Type B pancreatic cell (in vitro differentiated cells): Measurements from ENCODE around the gene INHBB. TPM values are rescaled to one million over a fixed set of nuclear protein-coding genes. Genes with fewer than 3 reads are reported as not detected.

Experiments used
- DNase-seq: peaks from one replicate; pipeline ENCODE4 v3.0.0; 2021; ENCODE audit warnings: mixed read lengths; ENCODE audit not compliant: unreplicated experiment; ENCODE audit errors: extremely low spot score
- H3K27ac Mint-ChIP-seq: 2 replicates; pipeline ENCODE4 v1.8.0; 2021; ENCODE audit warnings: mild to moderate bottlenecking, mixed read lengths
- H3K27me3 Mint-ChIP-seq: 2 replicates; pipeline ENCODE4 v1.8.0; 2021; ENCODE audit warnings: mixed read lengths
- H3K36me3 Mint-ChIP-seq: 2 replicates; pipeline ENCODE4 v1.8.0; 2021; ENCODE audit warnings: mixed read lengths
- H3K4me1 Mint-ChIP-seq: one replicate; pipeline ENCODE4 v1.8.0; 2021; ENCODE audit warnings: mixed read lengths; ENCODE audit not compliant: unreplicated experiment
- H3K4me3 Mint-ChIP-seq: 2 replicates; pipeline ENCODE4 v1.8.0; 2021; ENCODE audit warnings: mild to moderate bottlenecking, mixed read lengths
- H3K9me3 Mint-ChIP-seq: 2 replicates; pipeline ENCODE4 v1.8.0; 2021; ENCODE audit warnings: mixed read lengths
- total RNA-seq: library from RNA; stranded (reverse); gene quantifications from 2 replicates; pipeline ENCODE4 v1.2.1, GENCODE V29; 2021; ENCODE audit warnings: low replicate concordance
- TF ChIP-seq, protein P1 (sequence below): fragments of 200-600 bp; sonication (generic); conservative IDR thresholded peaks from 2 replicates; pipeline ENCODE4 v1.5.0; 2021; ENCODE audit warnings: antibody characterized with exemption, mild to moderate bottlenecking

The INHBB gene
- total RNA-seq, 1 donor from 2014 or later, result 7.5 TPM

DNA sequence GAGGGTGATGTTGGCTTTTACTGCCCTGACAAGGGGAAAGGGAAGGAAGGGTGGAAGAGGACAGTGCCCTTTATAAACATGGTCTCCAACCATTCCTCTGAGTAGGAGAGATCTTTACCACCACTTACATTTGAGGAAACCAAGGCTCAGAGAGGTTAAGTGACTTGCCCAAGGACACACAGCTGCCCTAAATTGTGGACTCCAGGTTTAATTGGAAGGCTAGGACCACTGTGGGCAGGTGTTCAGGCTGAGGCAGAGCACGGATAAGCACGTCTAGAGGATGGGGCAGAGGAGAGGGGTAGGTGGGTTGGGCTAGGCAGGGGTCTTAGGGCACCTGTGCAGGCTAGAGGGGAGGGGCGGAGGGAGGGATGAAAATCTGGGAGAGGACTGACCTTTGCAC lies 32.7 kb downstream of the INHBB start:
- peaks cover 4% of the 10 kb centered on the region for H3K4me1 Mint-ChIP-seq
- H3K27me3 Mint-ChIP-seq, result peaks cover 13% of the 10 kb centered on the region
- no peak overlapping the region for H3K4me3 Mint-ChIP-seq
- H3K9me3 Mint-ChIP-seq, result no peaks in the 10 kb centered on the region
- no peaks in the 10 kb centered on the region for H3K36me3 Mint-ChIP-seq
- DNase-seq, result no peak
- TF ChIP-seq, protein P1, sequence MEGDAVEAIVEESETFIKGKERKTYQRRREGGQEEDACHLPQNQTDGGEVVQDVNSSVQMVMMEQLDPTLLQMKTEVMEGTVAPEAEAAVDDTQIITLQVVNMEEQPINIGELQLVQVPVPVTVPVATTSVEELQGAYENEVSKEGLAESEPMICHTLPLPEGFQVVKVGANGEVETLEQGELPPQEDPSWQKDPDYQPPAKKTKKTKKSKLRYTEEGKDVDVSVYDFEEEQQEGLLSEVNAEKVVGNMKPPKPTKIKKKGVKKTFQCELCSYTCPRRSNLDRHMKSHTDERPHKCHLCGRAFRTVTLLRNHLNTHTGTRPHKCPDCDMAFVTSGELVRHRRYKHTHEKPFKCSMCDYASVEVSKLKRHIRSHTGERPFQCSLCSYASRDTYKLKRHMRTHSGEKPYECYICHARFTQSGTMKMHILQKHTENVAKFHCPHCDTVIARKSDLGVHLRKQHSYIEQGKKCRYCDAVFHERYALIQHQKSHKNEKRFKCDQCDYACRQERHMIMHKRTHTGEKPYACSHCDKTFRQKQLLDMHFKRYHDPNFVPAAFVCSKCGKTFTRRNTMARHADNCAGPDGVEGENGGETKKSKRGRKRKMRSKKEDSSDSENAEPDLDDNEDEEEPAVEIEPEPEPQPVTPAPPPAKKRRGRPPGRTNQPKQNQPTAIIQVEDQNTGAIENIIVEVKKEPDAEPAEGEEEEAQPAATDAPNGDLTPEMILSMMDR, result no peak
- no peak overlapping the region for H3K27ac Mint-ChIP-seq

DNA sequence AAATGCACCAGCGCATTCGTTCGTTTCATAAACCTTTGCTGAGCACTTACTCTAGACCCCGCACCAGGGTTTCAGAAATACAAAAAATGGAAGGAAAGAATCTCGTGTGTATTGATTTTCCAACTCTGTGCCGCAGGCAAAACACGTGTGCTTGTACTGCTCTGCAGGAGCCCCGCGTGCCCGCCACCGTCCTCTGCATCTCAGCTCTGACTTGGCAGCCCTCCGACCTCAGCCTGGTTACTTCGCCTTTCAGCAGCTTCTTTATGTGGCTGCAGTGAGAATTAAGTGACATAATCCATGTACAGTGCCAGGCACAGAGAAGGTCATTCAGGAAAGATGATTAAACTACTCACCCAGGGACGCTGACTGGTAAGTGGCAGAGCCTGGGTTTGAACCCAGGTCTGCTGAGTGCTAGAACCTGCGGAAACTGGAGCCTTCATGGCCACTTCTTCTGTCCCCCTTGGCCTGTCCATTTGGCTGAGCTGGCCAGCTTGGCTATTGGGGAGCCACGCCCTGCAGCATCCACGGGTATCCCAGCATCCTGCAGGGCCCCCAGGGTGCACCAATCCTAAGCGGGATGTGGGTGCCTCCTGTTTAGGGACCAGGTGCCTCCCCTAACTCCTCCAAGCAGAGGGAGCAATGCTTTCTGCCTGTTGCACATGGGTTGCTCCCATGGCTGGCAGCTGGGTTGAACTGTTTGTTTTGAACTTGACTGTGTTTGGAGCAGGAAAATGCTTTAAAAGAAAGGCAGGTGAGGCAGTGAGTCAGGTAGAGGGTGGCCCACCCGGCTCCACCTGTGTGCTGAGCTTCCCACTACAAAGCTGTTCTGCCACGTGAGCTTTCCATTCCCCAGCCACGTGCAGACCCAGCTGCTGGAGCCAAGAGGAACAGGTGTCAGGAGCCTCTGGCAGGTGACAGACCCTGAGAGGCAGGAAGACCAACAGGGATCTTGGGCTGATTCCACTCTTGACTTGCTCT lies 34.3 kb downstream of the INHBB start:
- no peak for DNase-seq
- Mint-ChIP-seq H3K27me3 (peaks cover 10% of the 10 kb centered on the region), H3K27ac (no peak overlapping the region), H3K36me3 (no peaks in the 10 kb centered on the region), H3K4me1 (peaks cover 4% of the 10 kb centered on the region), H3K9me3 (no peaks in the 10 kb centered on the region), H3K4me3 (no peak overlapping the region)
- TF ChIP-seq, protein P1, result no peak

DNA sequence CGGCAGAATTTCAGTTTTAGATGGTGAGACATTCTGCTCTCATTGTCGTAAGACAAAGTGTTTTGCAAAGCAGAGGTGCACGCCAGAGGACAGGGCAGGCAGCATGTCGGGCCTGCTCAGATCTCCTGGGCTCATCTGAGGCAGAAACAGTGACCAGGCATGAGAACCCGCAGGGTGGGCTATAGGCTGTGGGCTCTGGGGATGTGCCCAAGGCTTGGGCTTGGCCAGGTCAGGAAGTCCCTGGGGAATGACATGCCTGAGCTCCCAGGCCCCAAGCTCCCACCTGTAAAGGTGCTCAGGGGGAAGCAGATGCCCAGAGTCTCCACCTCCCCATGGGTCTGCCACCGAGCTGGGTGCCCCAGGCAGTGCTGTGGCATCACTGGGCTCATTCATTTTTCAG lies 35.3 kb downstream of the INHBB start:
- Mint-ChIP-seq H3K36me3 (no peaks in the 10 kb centered on the region), H3K27ac (no peak overlapping the region), H3K9me3 (no peaks in the 10 kb centered on the region), H3K27me3 (peaks cover 10% of the 10 kb centered on the region), H3K4me3 (no peak overlapping the region), H3K4me1 (peaks cover 4% of the 10 kb centered on the region)
- no peak for DNase-seq
- TF ChIP-seq, protein P1, result no peak

DNA sequence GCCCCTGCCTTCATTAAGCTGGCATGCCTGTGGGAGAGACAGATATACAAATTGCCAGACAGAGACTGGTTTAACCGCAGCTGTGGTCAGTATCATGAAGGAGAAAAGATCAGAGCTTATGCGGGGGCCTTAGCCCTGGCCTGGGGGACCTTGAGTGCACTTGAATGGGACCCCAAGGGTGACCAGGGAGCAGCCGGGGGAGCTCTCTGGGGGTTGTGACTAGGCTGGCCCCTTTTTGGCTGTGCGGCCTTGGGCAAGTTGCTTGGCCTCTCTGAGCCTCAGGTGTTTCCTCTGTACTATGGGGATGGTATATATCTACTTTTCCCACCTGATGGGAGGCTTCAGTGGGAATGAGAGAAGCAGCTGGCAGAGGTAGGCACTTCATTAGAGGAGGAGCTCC lies 35.7 kb downstream of the INHBB start:
- Mint-ChIP-seq H3K27ac (no peak overlapping the region), H3K4me1 (peaks cover 4% of the 10 kb centered on the region), H3K9me3 (no peaks in the 10 kb centered on the region), H3K27me3 (peaks cover 10% of the 10 kb centered on the region), H3K4me3 (no peak overlapping the region), H3K36me3 (no peaks in the 10 kb centered on the region)
- TF ChIP-seq, protein P1, result no peak
- DNase-seq, result no peak

DNA sequence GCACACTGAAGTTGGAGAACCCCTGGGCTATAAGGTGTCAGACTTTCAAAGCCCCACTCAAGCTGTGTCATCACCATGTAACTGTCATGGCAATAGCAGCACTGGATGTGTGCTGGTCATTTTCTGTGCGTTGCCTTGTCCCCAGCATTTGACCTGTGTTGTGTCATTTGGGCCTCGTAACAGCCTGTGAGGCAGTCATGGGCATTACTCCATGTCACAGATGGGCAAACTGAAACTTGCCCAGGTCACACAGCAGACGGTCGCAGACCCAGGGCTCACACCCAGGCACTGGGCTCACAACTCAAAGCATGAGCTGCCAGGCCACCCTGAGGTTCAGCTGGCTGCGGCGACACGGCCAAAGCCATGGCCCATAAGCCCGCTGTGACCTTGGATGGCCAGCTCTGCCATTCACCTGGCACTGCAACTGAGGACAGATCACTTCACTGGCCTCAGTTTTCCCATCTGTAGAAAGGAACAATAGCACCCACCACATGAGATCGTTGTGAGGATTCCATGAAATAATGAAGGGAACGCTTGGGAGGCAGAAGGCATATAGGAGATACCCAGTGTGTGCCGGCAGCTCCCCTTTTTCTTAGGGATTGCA lies 36.7 kb downstream of the INHBB start:
- Mint-ChIP-seq H3K27me3 (peaks cover 7% of the 10 kb centered on the region), H3K4me3 (no peak overlapping the region), H3K36me3 (no peaks in the 10 kb centered on the region), H3K27ac (no peak overlapping the region), H3K4me1 (peaks cover 1% of the 10 kb centered on the region), H3K9me3 (no peaks in the 10 kb centered on the region)
- TF ChIP-seq, protein P1, result no peak
- DNase-seq, result no peak
